ENCODE data around the gene SEMA5B.

- TF ChIP-seq POLR2AphosphoS5 (IDR thresholded peaks at IDR 0.05; ENCODE audit: borderline replicate concordance, low read depth, low read length) (no peak), EZH2 (IDR thresholded peaks at IDR 0.05) (no peak)
These were observed 79.8 kb downstream of the SEMA5B start for GRCh38 chr3:122947738-122948137.

Measured in SK-N-MC (cell line).